ENCODE results near the gene TTF1. TPM values are rescaled to one million over a fixed set of nuclear protein-coding genes. Genes with fewer than 3 reads are reported as not detected.
A peak's percentile ranks its signal among the peaks of the same experiment; 100 is the strongest.

TTF1 gene
- total and polyA plus RNA-seq, 9 of the 15 experiments (the other 6 are each of a cell fraction or from before 2014, with no cell fraction given): 9.0 to 18.5 (median 15.8) TPM

- TF ChIP-seq RBM25 (IDR thresholded peaks at IDR 0.05; ENCODE audit: low read depth, low read length, severe bottlenecking): peak; percentile 88
- TF ChIP-seq KDM1A (IDR thresholded peaks at IDR 0.05): no peak
- TF ChIP-seq ELF1 (tag; IDR thresholded peaks at IDR 0.05): peak; percentile 82
- peak; percentile 32; the same call in 1 of the 2 replicates for TF ChIP-seq SOX6 (IDR thresholded peaks at IDR 0.05)
- TF ChIP-seq ARID1B (IDR thresholded peaks at IDR 0.05): 0 out of 2 replicates have a peak, but pooled peaks have one; percentile 20
- peak; percentile 2 to 50; a peak in 2 of 4 replicates for TF ChIP-seq TRIM24 (IDR thresholded peaks at IDR 0.05)
- TF ChIP-seq ESRRA (IDR thresholded peaks at IDR 0.05; ENCODE audit: borderline replicate concordance, low read depth): peak; percentile 75; the same call in 1 of the 2 replicates
- TF ChIP-seq ZBED1 (IDR thresholded peaks at IDR 0.05): peak; percentile 41; the same call in 1 of the 2 replicates
- no peak for TF ChIP-seq ETV6 (IDR thresholded peaks at IDR 0.05; ENCODE audit: borderline replicate concordance in 1 of 2, low read depth in 2 of 2, low read length in 1 of 2)
- 0 out of 2 replicates have a peak, but pooled peaks have one; percentile 47 for TF ChIP-seq ETV6 (CRISPR knock-in tag; IDR thresholded peaks at IDR 0.05; ENCODE audit: borderline replicate concordance)
- peak; percentile 16 for TF ChIP-seq NFYB (IDR thresholded peaks at IDR 0.05; ENCODE audit: extremely low read depth, insufficient read length)
- TF ChIP-seq, protein P1, sequence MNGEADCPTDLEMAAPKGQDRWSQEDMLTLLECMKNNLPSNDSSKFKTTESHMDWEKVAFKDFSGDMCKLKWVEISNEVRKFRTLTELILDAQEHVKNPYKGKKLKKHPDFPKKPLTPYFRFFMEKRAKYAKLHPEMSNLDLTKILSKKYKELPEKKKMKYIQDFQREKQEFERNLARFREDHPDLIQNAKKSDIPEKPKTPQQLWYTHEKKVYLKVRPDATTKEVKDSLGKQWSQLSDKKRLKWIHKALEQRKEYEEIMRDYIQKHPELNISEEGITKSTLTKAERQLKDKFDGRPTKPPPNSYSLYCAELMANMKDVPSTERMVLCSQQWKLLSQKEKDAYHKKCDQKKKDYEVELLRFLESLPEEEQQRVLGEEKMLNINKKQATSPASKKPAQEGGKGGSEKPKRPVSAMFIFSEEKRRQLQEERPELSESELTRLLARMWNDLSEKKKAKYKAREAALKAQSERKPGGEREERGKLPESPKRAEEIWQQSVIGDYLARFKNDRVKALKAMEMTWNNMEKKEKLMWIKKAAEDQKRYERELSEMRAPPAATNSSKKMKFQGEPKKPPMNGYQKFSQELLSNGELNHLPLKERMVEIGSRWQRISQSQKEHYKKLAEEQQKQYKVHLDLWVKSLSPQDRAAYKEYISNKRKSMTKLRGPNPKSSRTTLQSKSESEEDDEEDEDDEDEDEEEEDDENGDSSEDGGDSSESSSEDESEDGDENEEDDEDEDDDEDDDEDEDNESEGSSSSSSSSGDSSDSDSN (IDR thresholded peaks at IDR 0.05; ENCODE audit: borderline replicate concordance in 1 of 2, low read depth in 2 of 2, low read length in 2 of 2): peak in 1 of 2 experiments; percentile 52; a peak in 1 of 4 replicates
- TF ChIP-seq ID3 (CRISPR knock-in tag; IDR thresholded peaks at IDR 0.05): no peak
- peak; percentile 31; the same call in 1 of the 2 replicates for TF ChIP-seq ID3 (tag; IDR thresholded peaks at IDR 0.05)
- no peak for TF ChIP-seq ZC3H4 (CRISPR knock-in tag; IDR thresholded peaks at IDR 0.05; ENCODE audit: borderline replicate concordance)
- TF ChIP-seq, protein P2, sequence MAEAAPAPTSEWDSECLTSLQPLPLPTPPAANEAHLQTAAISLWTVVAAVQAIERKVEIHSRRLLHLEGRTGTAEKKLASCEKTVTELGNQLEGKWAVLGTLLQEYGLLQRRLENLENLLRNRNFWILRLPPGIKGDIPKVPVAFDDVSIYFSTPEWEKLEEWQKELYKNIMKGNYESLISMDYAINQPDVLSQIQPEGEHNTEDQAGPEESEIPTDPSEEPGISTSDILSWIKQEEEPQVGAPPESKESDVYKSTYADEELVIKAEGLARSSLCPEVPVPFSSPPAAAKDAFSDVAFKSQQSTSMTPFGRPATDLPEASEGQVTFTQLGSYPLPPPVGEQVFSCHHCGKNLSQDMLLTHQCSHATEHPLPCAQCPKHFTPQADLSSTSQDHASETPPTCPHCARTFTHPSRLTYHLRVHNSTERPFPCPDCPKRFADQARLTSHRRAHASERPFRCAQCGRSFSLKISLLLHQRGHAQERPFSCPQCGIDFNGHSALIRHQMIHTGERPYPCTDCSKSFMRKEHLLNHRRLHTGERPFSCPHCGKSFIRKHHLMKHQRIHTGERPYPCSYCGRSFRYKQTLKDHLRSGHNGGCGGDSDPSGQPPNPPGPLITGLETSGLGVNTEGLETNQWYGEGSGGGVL (CRISPR knock-in tag; IDR thresholded peaks at IDR 0.05): no peak
- TF ChIP-seq SAFB (IDR thresholded peaks at IDR 0.05; ENCODE audit: borderline replicate concordance, low read depth, low read length): 0 out of 2 replicates have a peak, but pooled peaks have one; percentile 25
- TF ChIP-seq, protein P3, sequence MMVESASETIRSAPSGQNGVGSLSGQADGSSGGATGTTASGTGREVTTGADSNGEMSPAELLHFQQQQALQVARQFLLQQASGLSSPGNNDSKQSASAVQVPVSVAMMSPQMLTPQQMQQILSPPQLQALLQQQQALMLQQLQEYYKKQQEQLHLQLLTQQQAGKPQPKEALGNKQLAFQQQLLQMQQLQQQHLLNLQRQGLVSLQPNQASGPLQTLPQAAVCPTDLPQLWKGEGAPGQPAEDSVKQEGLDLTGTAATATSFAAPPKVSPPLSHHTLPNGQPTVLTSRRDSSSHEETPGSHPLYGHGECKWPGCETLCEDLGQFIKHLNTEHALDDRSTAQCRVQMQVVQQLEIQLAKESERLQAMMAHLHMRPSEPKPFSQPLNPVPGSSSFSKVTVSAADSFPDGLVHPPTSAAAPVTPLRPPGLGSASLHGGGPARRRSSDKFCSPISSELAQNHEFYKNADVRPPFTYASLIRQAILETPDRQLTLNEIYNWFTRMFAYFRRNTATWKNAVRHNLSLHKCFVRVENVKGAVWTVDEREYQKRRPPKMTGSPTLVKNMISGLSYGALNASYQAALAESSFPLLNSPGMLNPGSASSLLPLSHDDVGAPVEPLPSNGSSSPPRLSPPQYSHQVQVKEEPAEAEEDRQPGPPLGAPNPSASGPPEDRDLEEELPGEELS (CRISPR knock-in tag; IDR thresholded peaks at IDR 0.05; ENCODE audit: borderline replicate concordance): 0 out of 2 replicates have a peak, but pooled peaks have one; percentile 35
- 0 out of 2 replicates have a peak, but pooled peaks have one; percentile 6 for TF ChIP-seq SMARCE1 (IDR thresholded peaks at IDR 0.05)
These were observed 51.8 kb downstream of the TTF1 start, which contains the start of gene SETX (continued) for GRCh38 chr9:132354637-132355355.

Data from K562 (cell line).